ENCODE measurements around the gene USP20. TPM values are rescaled to one million over a fixed set of nuclear protein-coding genes. Genes with fewer than 3 reads are reported as not detected.

The USP20 gene
- total and polyA plus RNA-seq, 5 experiments from 2014 or later = 37.1 to 124 (median 76.4) TPM

- H3K4me1 Mint-ChIP-seq = peaks cover 20 to 73% (median 48%) of the 10 kb centered on the region in 4 donors
- H3K27ac Mint-ChIP-seq = peak overlapping the region in 9 of 10 donors; percentile 19 to 87 (median 69)
- H3K27me3 Mint-ChIP-seq = no peaks in the 10 kb centered on the region
- H3K4me3 Mint-ChIP-seq = no peak overlapping the region
- ATAC-seq = no peak
- POLR2A ChIA-PET = interaction anchor here (0.6 to 11.9 kb wide), 5 partner anchors 12 to 232 kb away, joined by 3 to 253 read pairs (median 3); no protein-coding TSS in a partner anchor
- no peak for DNase-seq
- no peaks in the 10 kb centered on the region for H3K9me3 Mint-ChIP-seq
- H3K36me3 Mint-ChIP-seq = peaks cover 0 to 68% (median 27%) of the 10 kb centered on the region in 3 donors
Observed at GRCh38 chr9:129860653-129861446, 25.6 kb downstream of the USP20 start.

GRCh38 chr9:129861447-129861827, 26.2 kb downstream of the USP20 start:
- ATAC-seq (no peak), DNase-seq (no peak)
- Mint-ChIP-seq H3K27ac (peak overlapping the region in 8 of 10 donors; percentile 53 to 87 (median 80)), H3K4me3 (peak overlapping the region in 6 of 10 donors; percentile 26 to 59 (median 36)), H3K36me3 (peaks cover 0 to 64% (median 26%) of the 10 kb centered on the region in 3 donors), H3K4me1 (peaks cover 20 to 73% (median 50%) of the 10 kb centered on the region in 4 donors), H3K27me3 (no peaks in the 10 kb centered on the region), H3K9me3 (no peaks in the 10 kb centered on the region)
- POLR2A ChIA-PET = interaction anchor here (1.1 to 11.9 kb wide), 4 partner anchors 13 to 45 kb away, joined by 3 to 253 read pairs (median 3); no protein-coding TSS in a partner anchor

GRCh38 chr9:129863059-129863690, 27.9 kb downstream of the USP20 start:
- peak; percentile 58 to 62 for ATAC-seq
- Mint-ChIP-seq H3K27me3 (no peaks in the 10 kb centered on the region), H3K36me3 (peaks cover 0 to 51% (median 19%) of the 10 kb centered on the region in 3 donors), H3K9me3 (no peaks in the 10 kb centered on the region), H3K4me1 (peaks cover 27 to 77% (median 64%) of the 10 kb centered on the region in 4 donors), H3K4me3 (peak overlapping the region; percentile 24 to 82 (median 65)), H3K27ac (peak overlapping the region; percentile 86 to 96 (median 90))
- POLR2A ChIA-PET = interaction anchor here (0.6 to 11.9 kb wide), 10 partner anchors 8 to 179 kb away, joined by 3 to 253 read pairs (median 4); partner anchors contain the start of genes C9orf78 and USP20
- peak in 9 of 10 donors; percentile 51 to 81 (median 58) for DNase-seq

GRCh38 chr9:129864991-129865647, 29.9 kb downstream of the USP20 start:
- Mint-ChIP-seq H3K4me3 (peak overlapping the region in 9 of 10 donors; percentile 15 to 77 (median 48)), H3K4me1 (peaks cover 32 to 85% (median 82%) of the 10 kb centered on the region in 4 donors), H3K27ac (peak overlapping the region; percentile 63 to 92 (median 85)), H3K36me3 (peaks cover 0 to 43% (median 18%) of the 10 kb centered on the region in 3 donors), H3K27me3 (no peaks in the 10 kb centered on the region), H3K9me3 (no peaks in the 10 kb centered on the region)
- no peak for ATAC-seq
- DNase-seq = no peak
- POLR2A ChIA-PET = interaction anchor here (0.6 to 11.9 kb wide), 7 partner anchors 11 to 167 kb away, joined by 3 to 253 read pairs (median 4); partner anchors contain the start of genes C9orf78 and USP20

GRCh38 chr9:129865668-129866320, 30.5 kb downstream of the USP20 start:
- Mint-ChIP-seq H3K9me3 (no peaks in the 10 kb centered on the region), H3K4me1 (peaks cover 32 to 91% (median 87%) of the 10 kb centered on the region in 4 donors), H3K27ac (peak overlapping the region; percentile 86 to 97 (median 92)), H3K27me3 (no peaks in the 10 kb centered on the region), H3K36me3 (peaks cover 0 to 41% (median 18%) of the 10 kb centered on the region in 3 donors), H3K4me3 (peak overlapping the region; percentile 51 to 85 (median 74))
- POLR2A ChIA-PET = interaction anchor here (0.9 to 11.9 kb wide), 8 partner anchors 12 to 176 kb away, joined by 3 to 253 read pairs (median 6); partner anchors contain the start of genes C9orf78, FNBP1 and USP20
- DNase-seq (no peak), ATAC-seq (no peak)

- peak in 8 of 10 donors; percentile 62 to 84 (median 73) for DNase-seq
- Mint-ChIP-seq H3K4me1 (peaks cover 34 to 91% (median 87%) of the 10 kb centered on the region in 4 donors), H3K9me3 (no peaks in the 10 kb centered on the region), H3K27me3 (no peaks in the 10 kb centered on the region), H3K27ac (peak overlapping the region; percentile 86 to 97 (median 92)), H3K4me3 (peak overlapping the region; percentile 51 to 85 (median 74)), H3K36me3 (peaks cover 0 to 38% (median 20%) of the 10 kb centered on the region in 3 donors)
- ATAC-seq = peak; percentile 51 to 52
- POLR2A ChIA-PET = interaction anchor here (0.9 to 11.9 kb wide), 7 partner anchors 13 to 176 kb away, joined by 3 to 253 read pairs (median 7); partner anchors contain the start of genes C9orf78, FNBP1 and USP20
Observed at GRCh38 chr9:129866394-129867135, 31.3 kb downstream of the USP20 start.

GRCh38 chr9:129867136-129868022, 32.1 kb downstream of the USP20 start:
- Mint-ChIP-seq H3K27me3 (no peaks in the 10 kb centered on the region), H3K27ac (peak overlapping the region; percentile 86 to 97 (median 92)), H3K36me3 (peaks cover 0 to 37% (median 16%) of the 10 kb centered on the region in 3 donors), H3K9me3 (no peaks in the 10 kb centered on the region), H3K4me3 (peak overlapping the region; percentile 47 to 85 (median 74)), H3K4me1 (peaks cover 34 to 91% (median 86%) of the 10 kb centered on the region in 4 donors)
- DNase-seq (peak in 3 of 10 donors; percentile 25 to 34 (median 32)), ATAC-seq (no peak)
- POLR2A ChIA-PET = interaction anchor here (0.9 to 11.9 kb wide), 7 partner anchors 12 to 175 kb away, joined by 3 to 253 read pairs (median 17); partner anchors contain the start of genes C9orf78, FNBP1 and USP20

GRCh38 chr9:129868023-129868871, 33.0 kb downstream of the USP20 start:
- Mint-ChIP-seq H3K4me3 (peak overlapping the region; percentile 47 to 85 (median 76)), H3K4me1 (peaks cover 33 to 90% (median 80%) of the 10 kb centered on the region in 4 donors), H3K36me3 (peaks cover 0 to 35% (median 12%) of the 10 kb centered on the region in 3 donors), H3K27me3 (no peaks in the 10 kb centered on the region), H3K27ac (peak overlapping the region; percentile 93 to 97 (median 96)), H3K9me3 (no peaks in the 10 kb centered on the region)
- POLR2A ChIA-PET = interaction anchor here (0.6 to 11.9 kb wide), 11 partner anchors 11 to 189 kb away, joined by 3 to 253 read pairs (median 5); partner anchors contain the start of genes C9orf78, FNBP1, TOR1A and USP20
- DNase-seq (no peak), ATAC-seq (no peak)

GRCh38 chr9:129868872-129869486, 33.7 kb downstream of the USP20 start:
- Mint-ChIP-seq H3K4me3 (peak overlapping the region; percentile 19 to 79 (median 64)), H3K4me1 (peaks cover 32 to 87% (median 78%) of the 10 kb centered on the region in 4 donors), H3K27me3 (no peaks in the 10 kb centered on the region), H3K27ac (peak overlapping the region; percentile 85 to 96 (median 94)), H3K36me3 (peaks cover 0 to 35% (median 10%) of the 10 kb centered on the region in 3 donors), H3K9me3 (no peaks in the 10 kb centered on the region)
- peak; percentile 72 to 96 (median 94) for DNase-seq
- POLR2A ChIA-PET = interaction anchor here (0.6 to 11.9 kb wide), 12 partner anchors 11 to 184 kb away, joined by 3 to 253 read pairs (median 5); partner anchors contain the start of genes C9orf78, FNBP1, TOR1A and USP20
- peak; percentile 83 to 90 for ATAC-seq
